T-helper 2 cell treated with Interferon-gamma antibody and Interleukin-4, amounts not matched to agents 100 ng/mL and 5 ng/mL, for 36 hours (primary cell): ENCODE data around the gene KRT33B. TPM values are rescaled to one million over a fixed set of nuclear protein-coding genes. Genes with fewer than 3 reads are reported as not detected.

ENCODE experiments used
- intact Hi-C: fragments of 100-400 bp; cut with micrococcal nuclease; formaldehyde crosslinking; loops from one replicate; pipeline ENCODE4 v1.15.1; 2023
- total RNA-seq: library from RNA; stranded (reverse); gene quantifications from 2 replicates; pipeline ENCODE4 v1.2.3, GENCODE V29; 2022

KRT33B gene
- total RNA-seq, 1 donor from 2014 or later: not detected

DNA sequence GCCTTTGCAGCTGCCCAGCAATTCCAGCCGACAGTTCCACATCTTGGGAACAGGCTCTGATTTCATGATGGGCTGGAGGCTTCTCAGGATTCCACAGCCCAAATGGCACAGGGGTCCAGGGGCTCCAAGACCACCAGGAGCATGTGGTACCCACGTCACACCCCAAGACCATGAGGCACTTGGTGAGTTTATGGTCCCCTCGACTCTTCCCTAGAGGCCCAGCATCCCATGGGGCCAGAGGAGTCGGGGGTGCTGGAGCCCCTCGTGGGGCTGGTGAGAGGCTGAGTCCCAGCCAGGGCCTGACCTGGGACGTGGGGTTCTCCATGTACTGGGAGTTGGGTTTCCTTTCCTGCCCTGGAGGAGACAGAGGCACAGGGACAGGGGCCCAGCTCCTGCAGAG, 44.0 kb downstream of the KRT33B start:
- intact Hi-C loops: no loop called here

DNA sequence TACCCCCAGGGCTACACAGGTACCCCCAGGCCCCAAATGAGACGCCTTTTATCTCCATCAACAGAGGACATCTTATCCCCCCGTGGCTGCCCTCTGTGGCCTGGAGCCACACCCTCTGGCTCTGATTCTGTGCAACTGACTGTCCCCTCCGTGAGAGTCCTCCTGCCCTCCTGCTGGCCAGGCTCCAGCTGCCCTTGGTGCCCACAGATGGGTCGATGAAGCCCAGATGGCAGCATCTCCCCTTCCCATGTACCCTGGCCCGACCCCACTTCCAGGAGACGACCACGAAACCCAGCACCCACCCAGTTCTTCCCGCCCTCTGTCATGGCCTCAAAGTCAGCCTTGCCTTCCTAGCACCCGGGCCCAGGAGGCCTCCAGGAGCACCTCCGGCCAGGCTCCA, 44.5 kb downstream of the KRT33B start:
- intact Hi-C loops: no loop called here

DNA sequence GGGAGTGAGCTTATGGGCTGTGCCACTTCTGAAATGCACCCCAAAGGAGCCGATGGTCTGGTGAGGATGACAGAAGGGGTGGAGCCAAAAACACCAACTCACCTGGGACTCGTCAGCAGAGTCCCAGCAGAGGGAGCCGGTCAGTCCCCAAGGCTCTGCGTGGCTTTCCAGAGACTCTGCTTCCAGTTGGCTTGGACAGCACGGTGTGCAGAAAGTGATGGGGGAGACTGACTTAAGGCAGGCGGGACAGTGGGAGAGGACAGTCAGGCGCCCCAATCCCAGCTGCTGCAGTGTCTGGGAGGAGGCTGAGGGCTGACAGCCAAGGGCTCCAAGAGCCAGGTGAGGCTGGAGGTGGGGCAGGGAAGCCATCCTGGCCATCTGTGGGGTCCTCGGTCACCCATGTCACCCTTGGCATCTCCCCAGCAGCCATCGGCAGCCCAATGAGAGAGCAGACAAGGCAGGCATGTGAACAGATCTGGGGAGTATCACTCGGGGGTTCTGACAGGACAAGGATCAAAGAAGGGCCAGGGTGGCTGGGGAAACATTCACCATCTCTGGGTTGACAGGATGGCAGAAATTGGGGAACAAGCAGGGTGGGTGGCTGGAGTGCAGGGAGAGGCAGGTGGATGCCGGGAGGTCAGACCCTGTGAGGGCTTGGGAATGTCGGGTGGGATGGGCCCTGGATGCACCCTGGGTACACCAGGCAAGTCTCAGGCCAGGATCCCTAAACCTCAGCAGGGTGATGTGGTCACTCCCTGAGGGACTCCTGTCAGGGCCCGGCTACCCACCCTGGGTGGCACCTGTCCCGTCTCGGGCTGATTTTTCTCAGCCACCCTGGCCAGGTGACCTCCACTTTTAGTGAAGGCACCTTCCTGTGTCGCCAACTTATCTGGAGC, 45.2 kb downstream of the KRT33B start:
- intact Hi-C loops: no loop called here

DNA sequence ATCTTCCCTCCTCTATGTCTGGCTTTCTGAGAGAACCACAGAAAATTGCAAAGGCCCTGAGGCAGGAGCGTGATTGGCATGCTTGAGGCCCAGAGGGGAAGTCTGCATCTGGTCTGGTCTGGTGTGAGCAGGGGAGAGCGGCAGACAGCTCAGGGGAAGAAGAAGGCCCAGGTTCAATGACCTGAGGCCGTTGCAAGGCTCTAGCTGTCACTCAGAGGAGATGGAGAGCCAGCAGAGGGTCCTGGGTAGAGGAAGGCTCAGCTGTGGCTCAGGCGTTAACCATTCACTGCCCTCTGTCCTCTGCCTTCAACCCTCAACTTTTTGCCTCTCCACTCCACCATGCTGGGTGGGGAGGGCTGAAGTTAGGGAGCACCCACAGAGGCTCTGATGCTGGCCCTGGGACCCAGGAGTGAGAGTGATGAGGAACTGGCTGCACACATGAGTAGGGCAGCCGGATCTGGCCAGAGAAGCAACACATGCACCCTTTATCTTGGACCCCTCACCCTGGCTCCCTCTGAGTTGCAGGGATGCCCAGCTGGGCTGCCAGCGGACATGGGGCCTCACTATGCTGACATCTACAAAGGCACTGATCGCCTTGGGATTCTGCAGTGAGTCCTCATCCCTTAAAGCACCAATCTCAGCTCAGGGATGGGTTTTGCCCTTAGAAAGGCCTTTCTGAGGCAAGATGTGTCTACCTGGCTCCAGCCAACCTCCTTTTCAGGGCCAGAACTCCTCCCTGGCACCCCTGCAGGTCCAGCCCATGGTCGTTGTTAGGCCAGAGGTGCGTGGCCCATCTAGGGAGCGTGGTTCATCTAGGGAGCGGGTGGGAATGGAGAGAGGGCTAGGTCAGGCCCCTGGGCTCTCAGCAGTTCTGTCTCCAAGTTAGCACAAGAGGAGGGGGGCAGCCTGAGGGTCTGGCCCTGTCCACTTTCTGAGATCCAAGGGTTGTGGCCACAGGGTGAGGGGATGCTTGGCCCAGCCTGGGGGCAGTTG, 46.4 kb downstream of the KRT33B start:
- intact Hi-C loops: no loop called here

DNA sequence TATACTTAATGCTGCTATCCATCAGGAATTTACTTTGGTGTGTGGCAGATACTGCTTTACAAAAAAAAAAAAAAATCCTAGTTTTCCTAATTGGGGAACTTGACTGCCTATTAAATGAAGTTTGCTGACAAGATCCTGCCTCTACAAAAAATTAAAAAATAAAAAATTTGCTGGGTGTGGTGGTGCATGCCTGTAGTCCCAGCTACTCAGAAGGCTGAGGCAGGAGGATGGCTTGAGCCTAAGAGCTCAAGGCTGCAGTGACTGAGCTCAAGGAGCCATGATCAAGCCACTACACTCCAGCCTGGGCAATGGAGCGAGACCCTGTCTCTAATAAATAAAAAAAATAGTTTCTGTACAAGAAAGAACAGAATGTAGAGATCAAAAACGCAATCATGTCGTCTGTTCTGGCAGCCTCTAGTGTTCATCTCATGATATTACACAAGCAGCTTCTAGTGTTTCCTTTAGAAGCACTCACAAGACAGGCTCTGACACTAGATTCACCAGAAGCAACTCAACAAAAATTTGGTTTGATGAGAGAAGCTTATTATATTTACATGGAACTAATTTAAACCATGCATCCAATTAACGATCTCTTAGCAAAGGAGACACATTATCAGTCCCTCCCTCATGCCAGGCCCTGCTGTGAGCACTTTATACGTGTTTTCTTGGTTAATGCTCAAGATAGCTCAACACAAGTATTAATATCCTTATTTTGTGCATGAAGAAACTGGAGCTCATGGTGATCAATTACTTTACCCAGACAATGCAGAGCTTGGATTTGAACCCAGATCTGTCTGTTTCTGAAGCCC, 47.3 kb downstream of the KRT33B start:
- intact Hi-C loops: no loop called here

DNA sequence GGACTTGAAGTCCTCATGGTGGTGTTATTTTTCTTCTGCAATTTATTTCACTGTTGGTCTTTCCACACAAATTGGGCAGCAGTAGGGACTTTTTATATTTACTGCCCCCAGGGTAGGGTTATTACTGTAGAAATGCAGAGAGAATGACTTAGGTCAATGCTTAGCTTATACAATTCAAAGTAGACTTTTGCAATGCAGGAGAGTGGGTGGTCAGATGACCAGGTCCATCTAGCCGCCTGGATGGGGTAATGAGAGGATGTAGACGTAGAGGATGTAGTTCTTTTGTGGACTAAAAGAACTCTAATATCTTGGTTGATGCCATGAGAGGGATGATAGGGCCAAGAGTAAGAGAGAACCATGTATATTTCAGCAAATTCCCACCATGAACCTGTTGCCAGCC, 51.4 kb downstream of the KRT33B start:
- intact Hi-C loops: no loop called here

DNA sequence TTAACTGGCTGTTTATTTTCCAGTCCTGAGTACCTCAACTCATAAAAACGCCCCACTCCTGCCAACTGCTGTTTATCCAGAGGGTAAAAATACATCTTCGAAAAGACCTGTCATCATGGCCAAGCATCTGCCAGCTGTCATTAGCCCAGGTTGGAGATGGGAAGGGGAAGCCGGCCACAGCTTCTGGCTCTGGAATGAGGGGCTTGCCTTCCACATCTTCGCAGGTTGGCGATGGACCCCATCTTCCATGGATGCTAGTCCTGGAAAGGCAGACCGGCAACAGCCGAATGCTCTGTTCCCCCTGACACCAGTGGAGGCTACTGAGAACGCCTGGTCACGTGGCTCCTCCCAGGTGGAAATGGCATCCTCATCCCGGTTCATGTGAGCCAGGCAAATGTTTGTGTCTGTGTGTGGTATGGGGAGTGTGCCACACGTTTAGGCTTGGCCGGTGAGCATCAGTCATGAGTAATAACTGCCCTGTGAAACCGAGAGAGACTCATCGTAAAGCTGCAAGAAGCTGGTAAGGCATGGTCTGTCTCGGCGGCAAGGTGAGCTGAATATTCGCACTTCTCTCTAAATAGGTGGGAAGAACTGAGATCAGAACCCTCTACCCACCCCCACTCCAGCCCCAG, 53.7 kb downstream of the KRT33B start:
- intact Hi-C loops: no loop called here

DNA sequence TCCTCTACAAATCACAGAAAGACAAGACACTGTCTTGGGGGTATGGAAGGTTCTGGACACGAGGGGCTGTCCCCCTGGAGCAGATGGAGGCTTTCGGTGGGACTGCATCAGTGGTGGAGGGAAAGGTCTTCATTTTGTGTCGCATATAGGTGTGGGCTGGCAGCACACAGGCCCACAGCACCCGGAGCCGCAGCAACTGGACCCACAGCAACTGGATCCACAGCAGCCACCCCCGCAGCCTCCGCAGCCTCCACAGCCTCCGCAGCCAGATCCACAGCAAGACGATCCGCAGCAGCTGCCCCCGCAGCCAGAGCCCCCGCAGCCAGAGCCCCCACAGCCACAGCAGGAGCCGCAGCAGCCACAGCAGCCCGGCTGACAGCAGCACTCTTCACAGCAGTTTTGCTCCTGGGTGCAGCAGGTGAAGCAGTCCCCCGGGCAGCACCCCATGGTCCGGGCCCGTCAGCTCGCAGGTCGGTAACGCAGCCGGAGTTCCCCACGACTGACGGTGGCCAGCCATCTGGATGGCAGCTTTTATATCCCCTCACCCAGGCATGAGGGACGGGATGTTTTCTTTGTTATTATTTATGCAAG, 54.3 kb downstream of the KRT33B start, which contains the start of gene KRTAP17-1:
Gene KRTAP17-1 (minus strand): TSS at position 507 of the 591 bp plus-strand sequence. CDS start 60 bp downstream, at position 447.
- intact Hi-C loops: no loop called here

Other genes with a start within 250 kb of the KRT33B start
- gene KRTAP4-12, start 245.6 kb downstream of the KRT33B start, total RNA-seq: not detected in 2 replicates
- not detected in 2 replicates for gene KRTAP4-6, start 229.3 kb downstream of the KRT33B start, total RNA-seq
- gene KRTAP4-5, start 220.0 kb downstream of the KRT33B start, total RNA-seq: not detected in 2 replicates
- not detected in 2 replicates for gene KRTAP4-4, start 209.1 kb downstream of the KRT33B start, total RNA-seq
- not detected in 2 replicates for gene KRTAP4-3, start 201.6 kb downstream of the KRT33B start, total RNA-seq
- not detected in 2 replicates for gene KRTAP4-2, start 191.6 kb downstream of the KRT33B start, total RNA-seq
- gene KRTAP4-1, start 184.9 kb downstream of the KRT33B start, total RNA-seq: not detected in 2 replicates
- not detected in 2 replicates for gene KRTAP9-1, start 179.9 kb downstream of the KRT33B start, total RNA-seq
- gene KRTAP9-2, start 143.2 kb downstream of the KRT33B start, total RNA-seq: not detected in 2 replicates
- gene KRTAP9-3, start 137.4 kb downstream of the KRT33B start, total RNA-seq: not detected in 2 replicates
- gene KRTAP9-8, start 131.8 kb downstream of the KRT33B start, total RNA-seq: not detected in 2 replicates
- not detected in 2 replicates for gene KRTAP9-4, start 120.1 kb downstream of the KRT33B start, total RNA-seq
- not detected in 2 replicates for gene KRTAP9-9, start 114.4 kb downstream of the KRT33B start, total RNA-seq
- not detected in 2 replicates for gene KRTAP9-6, start 104.4 kb downstream of the KRT33B start, total RNA-seq
- gene KRTAP9-7, start 94.1 kb downstream of the KRT33B start, total RNA-seq: not detected in 2 replicates
- not detected in 2 replicates for gene KRTAP29-1, start 67.0 kb downstream of the KRT33B start, total RNA-seq
- not detected in 2 replicates for gene KRTAP16-1, start 60.5 kb downstream of the KRT33B start, total RNA-seq
- not detected in 2 replicates for gene KRTAP17-1, start 54.1 kb downstream of the KRT33B start, total RNA-seq
- gene KRT33A, start 19.0 kb downstream of the KRT33B start, total RNA-seq: not detected in 2 replicates
- not detected in 2 replicates for gene KRT34, start 12.5 kb upstream of the KRT33B start, total RNA-seq
- not detected in 2 replicates for gene KRT31, start 27.8 kb upstream of the KRT33B start, total RNA-seq
- gene KRT37, start 54.8 kb upstream of the KRT33B start, total RNA-seq: not detected in 2 replicates
- gene KRT38, start 71.2 kb upstream of the KRT33B start, total RNA-seq: not detected in 2 replicates
- not detected in 2 replicates for gene KRT32, start 97.6 kb upstream of the KRT33B start, total RNA-seq
- gene KRT35, start 111.3 kb upstream of the KRT33B start, total RNA-seq: not detected in 2 replicates
- not detected in 2 replicates for gene KRT36, start 120.1 kb upstream of the KRT33B start, total RNA-seq
- not detected in 2 replicates for gene KRT13, start 135.8 kb upstream of the KRT33B start, total RNA-seq
- not detected in 2 replicates for gene KRT15, start 149.1 kb upstream of the KRT33B start, total RNA-seq
- not detected in 2 replicates for gene KRT19, start 158.5 kb upstream of the KRT33B start, total RNA-seq
- not detected in 2 replicates for gene KRT9, start 202.2 kb upstream of the KRT33B start, total RNA-seq
- gene KRT14, start 217.1 kb upstream of the KRT33B start, total RNA-seq: not detected in 2 replicates
- not detected in 2 replicates for gene KRT16, start 243.0 kb upstream of the KRT33B start, total RNA-seq